Suprapubic skin (tissue), 4 donors: ENCODE data around the gene ADAMTS19.

ENCODE experiments used
- POLR2A ChIP-seq, 2 donors: fragments of 450-650 bp; IDR thresholded peaks; one replicate each; pipeline ENCODE4 v1.6.1; 2017; ENCODE audit warnings: antibody characterized with exemption in 2 of 2, mild to moderate bottlenecking in 2 of 2, moderate library complexity in 2 of 2
- POLR2AphosphoS5 ChIP-seq, 3 donors: sonication (generic); formaldehyde crosslinking; IDR thresholded peaks; one replicate each; pipeline ENCODE4 v1.6.1; 2017; ENCODE audit warnings: antibody characterized with exemption in 3 of 3
- TF ChIP-seq, protein P1 (sequence below), 2 donors: fragments of 200-600 bp in 1 of 2; fragments of 450-650 bp in 1 of 2; sonication (generic) in 1 of 2; IDR thresholded peaks; one replicate each; pipeline ENCODE4 v1.5.1; 2016 to 2019; ENCODE audit warnings: antibody characterized with exemption in 2 of 2, mild to moderate bottlenecking in 1 of 2, moderate library complexity in 1 of 2

DNA sequence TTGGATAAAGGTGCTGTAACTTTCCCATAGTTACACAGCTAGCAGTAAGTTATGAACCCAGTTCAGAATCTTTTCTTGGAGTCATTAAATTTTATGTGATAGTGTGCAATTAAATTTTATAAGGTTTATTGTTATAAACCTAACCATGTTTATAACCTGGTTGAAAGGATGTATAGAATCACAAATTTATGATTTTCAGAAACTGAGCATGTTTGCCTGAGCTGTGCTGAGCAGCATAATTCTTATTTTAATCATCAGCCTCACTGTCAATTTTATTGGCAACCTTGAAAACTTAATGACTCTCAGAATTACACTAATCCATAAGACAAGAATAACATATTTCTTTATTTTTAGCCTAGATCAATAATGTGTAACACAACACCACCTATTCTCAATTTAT, 46.9 kb downstream of the ADAMTS19 start:
- TF ChIP-seq, protein P1, sequence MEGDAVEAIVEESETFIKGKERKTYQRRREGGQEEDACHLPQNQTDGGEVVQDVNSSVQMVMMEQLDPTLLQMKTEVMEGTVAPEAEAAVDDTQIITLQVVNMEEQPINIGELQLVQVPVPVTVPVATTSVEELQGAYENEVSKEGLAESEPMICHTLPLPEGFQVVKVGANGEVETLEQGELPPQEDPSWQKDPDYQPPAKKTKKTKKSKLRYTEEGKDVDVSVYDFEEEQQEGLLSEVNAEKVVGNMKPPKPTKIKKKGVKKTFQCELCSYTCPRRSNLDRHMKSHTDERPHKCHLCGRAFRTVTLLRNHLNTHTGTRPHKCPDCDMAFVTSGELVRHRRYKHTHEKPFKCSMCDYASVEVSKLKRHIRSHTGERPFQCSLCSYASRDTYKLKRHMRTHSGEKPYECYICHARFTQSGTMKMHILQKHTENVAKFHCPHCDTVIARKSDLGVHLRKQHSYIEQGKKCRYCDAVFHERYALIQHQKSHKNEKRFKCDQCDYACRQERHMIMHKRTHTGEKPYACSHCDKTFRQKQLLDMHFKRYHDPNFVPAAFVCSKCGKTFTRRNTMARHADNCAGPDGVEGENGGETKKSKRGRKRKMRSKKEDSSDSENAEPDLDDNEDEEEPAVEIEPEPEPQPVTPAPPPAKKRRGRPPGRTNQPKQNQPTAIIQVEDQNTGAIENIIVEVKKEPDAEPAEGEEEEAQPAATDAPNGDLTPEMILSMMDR (IDR thresholded peaks at IDR 0.05): no peak
- TF ChIP-seq POLR2A (IDR thresholded peaks at IDR 0.05) (no peak), POLR2AphosphoS5 (IDR thresholded peaks at IDR 0.05) (no peak)
